Measurements from ENCODE around the gene USHBP1. TPM values are rescaled to one million over a fixed set of nuclear protein-coding genes. Genes with fewer than 3 reads are reported as not detected.

Gene USHBP1
- total and polyA plus RNA-seq, 2 of the 13 experiments (the other 11 are each of a cell fraction or from before 2014, with no cell fraction given), result 0.15 to 1.5 TPM

- TF ChIP-seq, protein P1, sequence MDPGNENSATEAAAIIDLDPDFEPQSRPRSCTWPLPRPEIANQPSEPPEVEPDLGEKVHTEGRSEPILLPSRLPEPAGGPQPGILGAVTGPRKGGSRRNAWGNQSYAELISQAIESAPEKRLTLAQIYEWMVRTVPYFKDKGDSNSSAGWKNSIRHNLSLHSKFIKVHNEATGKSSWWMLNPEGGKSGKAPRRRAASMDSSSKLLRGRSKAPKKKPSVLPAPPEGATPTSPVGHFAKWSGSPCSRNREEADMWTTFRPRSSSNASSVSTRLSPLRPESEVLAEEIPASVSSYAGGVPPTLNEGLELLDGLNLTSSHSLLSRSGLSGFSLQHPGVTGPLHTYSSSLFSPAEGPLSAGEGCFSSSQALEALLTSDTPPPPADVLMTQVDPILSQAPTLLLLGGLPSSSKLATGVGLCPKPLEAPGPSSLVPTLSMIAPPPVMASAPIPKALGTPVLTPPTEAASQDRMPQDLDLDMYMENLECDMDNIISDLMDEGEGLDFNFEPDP (CRISPR knock-in tag; conservative IDR thresholded peaks at IDR 0.05), result no peak
- TF ChIP-seq RBFOX2 (IDR thresholded peaks at IDR 0.05; ENCODE audit: low read depth, low read length) (peak; percentile 23), ZNF547 (CRISPR knock-in tag; IDR thresholded peaks at IDR 0.05) (no peak), TBL1XR1 (IDR thresholded peaks at IDR 0.05; ENCODE audit: borderline replicate concordance, low read length, partially characterized antibody) (peak; percentile 80), ZNF160 (CRISPR knock-in tag; IDR thresholded peaks at IDR 0.05) (peak; percentile 49; the same call in 1 of the 2 replicates), POGZ (CRISPR knock-in tag; IDR thresholded peaks at IDR 0.05) (peak; percentile 8; the same call in 1 of the 2 replicates), YEATS2 (CRISPR knock-in tag; IDR thresholded peaks at IDR 0.05; ENCODE audit: borderline replicate concordance) (no peak), ATF5 (CRISPR knock-in tag; IDR thresholded peaks at IDR 0.05; ENCODE audit: low read depth) (no peak), ZBTB1 (CRISPR knock-in tag; IDR thresholded peaks at IDR 0.05; ENCODE audit: borderline replicate concordance) (no peak), ZBTB2 (CRISPR knock-in tag; IDR thresholded peaks at IDR 0.05; ENCODE audit: low read depth) (0 out of 2 replicates have a peak, but pooled peaks have one; percentile 37), SNAPC2 (CRISPR knock-in tag; IDR thresholded peaks at IDR 0.05) (no peak), ATM (IDR thresholded peaks at IDR 0.05; ENCODE audit: borderline replicate concordance) (no peak), EED (CRISPR knock-in tag; IDR thresholded peaks at IDR 0.05) (no peak), TCF12 (IDR thresholded peaks at IDR 0.05) (no peak), TCF12 (CRISPR knock-in tag; IDR thresholded peaks at IDR 0.05) (peak; percentile 76; the same call in 1 of the 2 replicates), TOPORS (CRISPR knock-in tag; IDR thresholded peaks at IDR 0.05) (no peak), SNAI1 (CRISPR knock-in tag; IDR thresholded peaks at IDR 0.05; ENCODE audit: borderline replicate concordance) (no peak)
- TF ChIP-seq, protein P2, sequence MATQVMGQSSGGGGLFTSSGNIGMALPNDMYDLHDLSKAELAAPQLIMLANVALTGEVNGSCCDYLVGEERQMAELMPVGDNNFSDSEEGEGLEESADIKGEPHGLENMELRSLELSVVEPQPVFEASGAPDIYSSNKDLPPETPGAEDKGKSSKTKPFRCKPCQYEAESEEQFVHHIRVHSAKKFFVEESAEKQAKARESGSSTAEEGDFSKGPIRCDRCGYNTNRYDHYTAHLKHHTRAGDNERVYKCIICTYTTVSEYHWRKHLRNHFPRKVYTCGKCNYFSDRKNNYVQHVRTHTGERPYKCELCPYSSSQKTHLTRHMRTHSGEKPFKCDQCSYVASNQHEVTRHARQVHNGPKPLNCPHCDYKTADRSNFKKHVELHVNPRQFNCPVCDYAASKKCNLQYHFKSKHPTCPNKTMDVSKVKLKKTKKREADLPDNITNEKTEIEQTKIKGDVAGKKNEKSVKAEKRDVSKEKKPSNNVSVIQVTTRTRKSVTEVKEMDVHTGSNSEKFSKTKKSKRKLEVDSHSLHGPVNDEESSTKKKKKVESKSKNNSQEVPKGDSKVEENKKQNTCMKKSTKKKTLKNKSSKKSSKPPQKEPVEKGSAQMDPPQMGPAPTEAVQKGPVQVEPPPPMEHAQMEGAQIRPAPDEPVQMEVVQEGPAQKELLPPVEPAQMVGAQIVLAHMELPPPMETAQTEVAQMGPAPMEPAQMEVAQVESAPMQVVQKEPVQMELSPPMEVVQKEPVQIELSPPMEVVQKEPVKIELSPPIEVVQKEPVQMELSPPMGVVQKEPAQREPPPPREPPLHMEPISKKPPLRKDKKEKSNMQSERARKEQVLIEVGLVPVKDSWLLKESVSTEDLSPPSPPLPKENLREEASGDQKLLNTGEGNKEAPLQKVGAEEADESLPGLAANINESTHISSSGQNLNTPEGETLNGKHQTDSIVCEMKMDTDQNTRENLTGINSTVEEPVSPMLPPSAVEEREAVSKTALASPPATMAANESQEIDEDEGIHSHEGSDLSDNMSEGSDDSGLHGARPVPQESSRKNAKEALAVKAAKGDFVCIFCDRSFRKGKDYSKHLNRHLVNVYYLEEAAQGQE (IDR thresholded peaks at IDR 0.05; ENCODE audit: borderline replicate concordance in 1 of 2, low read depth in 1 of 2, low read length in 2 of 2), result 0 out of 4 replicates have a peak, but pooled peaks of 1 of the 2 experiments have one; percentile 42
- TF ChIP-seq, protein P3, sequence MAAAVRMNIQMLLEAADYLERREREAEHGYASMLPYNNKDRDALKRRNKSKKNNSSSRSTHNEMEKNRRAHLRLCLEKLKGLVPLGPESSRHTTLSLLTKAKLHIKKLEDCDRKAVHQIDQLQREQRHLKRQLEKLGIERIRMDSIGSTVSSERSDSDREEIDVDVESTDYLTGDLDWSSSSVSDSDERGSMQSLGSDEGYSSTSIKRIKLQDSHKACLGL (CRISPR knock-in tag; IDR thresholded peaks at IDR 0.05), result peak; percentile 16; the same call in 1 of the 2 replicates
- TF ChIP-seq, protein P4, sequence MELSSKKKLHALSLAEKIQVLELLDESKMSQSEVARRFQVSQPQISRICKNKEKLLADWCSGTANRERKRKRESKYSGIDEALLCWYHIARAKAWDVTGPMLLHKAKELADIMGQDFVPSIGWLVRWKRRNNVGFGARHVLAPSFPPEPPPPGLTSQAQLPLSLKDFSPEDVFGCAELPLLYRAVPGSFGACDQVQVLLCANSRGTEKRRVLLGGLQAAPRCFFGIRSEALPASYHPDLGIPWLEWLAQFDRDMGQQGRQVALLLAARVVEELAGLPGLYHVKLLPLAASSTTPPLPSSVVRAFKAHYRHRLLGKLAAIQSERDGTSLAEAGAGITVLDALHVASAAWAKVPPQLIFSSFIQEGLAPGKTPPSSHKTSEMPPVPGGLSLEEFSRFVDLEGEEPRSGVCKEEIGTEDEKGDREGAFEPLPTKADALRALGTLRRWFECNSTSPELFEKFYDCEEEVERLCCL (CRISPR knock-in tag; IDR thresholded peaks at IDR 0.05; ENCODE audit: borderline replicate concordance), result no peak
These were observed 20.5 kb downstream of the USHBP1 start (continued) for GRCh38 chr19:17243830-17244617.

All from HepG2 (cell line).